Neural cell (in vitro differentiated cells): ENCODE measurements around the gene STKLD1.

ENCODE experiments used
- EP300 ChIP-seq: fragments of 450-650 bp; conservative IDR thresholded peaks from 2 replicates; pipeline ENCODE4 v1.6.1; 2014; ENCODE audit warnings: antibody characterized with exemption, mild to moderate bottlenecking, moderate library complexity; ENCODE audit not compliant: poor library complexity, severe bottlenecking
- EZH2 ChIP-seq: fragments of 200-600, 300-800 bp; shearing (Covaris generic), sonication (generic); IDR thresholded peaks from 2 replicates; pipeline ENCODE4 v1.6.1; 2014; ENCODE audit warnings: antibody characterized with exemption, low read length, borderline replicate concordance, mild to moderate bottlenecking; ENCODE audit not compliant: insufficient read depth, poor library complexity, severe bottlenecking
- POLR2AphosphoS5 ChIP-seq: IDR thresholded peaks from 2 replicates; pipeline ENCODE4 v1.6.1; 2012
- RAD21 ChIP-seq: fragments of 450-650 bp; conservative IDR thresholded peaks from 2 replicates; pipeline ENCODE4 v1.6.1; 2014; ENCODE audit warnings: antibody characterized with exemption, mild to moderate bottlenecking, moderate library complexity
- SMC3 ChIP-seq: fragments of 450-650 bp; conservative IDR thresholded peaks from 2 replicates; pipeline ENCODE4 v1.6.1; 2014; ENCODE audit warnings: antibody characterized with exemption, mild to moderate bottlenecking, moderate library complexity; ENCODE audit not compliant: poor library complexity
- TAF1 ChIP-seq: IDR thresholded peaks from 2 replicates; pipeline ENCODE4 v1.6.1; 2012; ENCODE audit warnings: low read depth
- TF ChIP-seq, protein P1 (sequence below): fragments of 450-650 bp; IDR thresholded peaks from 2 replicates; pipeline ENCODE4 v1.5.1; 2014; ENCODE audit warnings: antibody characterized with exemption, mild to moderate bottlenecking, moderate library complexity; ENCODE audit not compliant: poor library complexity, severe bottlenecking

DNA sequence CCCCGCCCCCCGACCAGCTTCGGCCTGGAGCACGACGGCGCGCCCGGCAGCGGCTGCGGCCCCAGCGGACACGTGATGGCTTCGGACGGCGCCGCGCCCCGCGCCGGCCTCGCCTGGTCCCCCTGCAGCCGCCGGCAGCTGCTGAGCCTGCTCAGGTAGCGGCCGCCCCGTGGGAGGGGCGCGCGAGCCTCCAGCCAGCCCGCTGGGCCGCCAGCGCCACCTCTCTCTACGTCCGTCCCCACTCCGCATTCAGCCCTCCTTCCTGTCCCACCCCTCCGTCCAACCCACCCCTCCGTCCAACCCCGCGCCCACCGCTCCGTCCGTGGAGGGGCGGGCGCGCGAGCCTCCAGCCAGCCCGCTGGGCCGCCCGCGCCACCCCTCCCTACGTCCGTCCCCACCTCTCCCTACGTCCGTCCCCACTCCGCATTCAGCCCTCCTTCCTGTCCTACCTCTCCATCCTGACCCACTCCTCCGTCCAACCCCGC lies 52.5 kb downstream of the STKLD1 start:
- TF ChIP-seq TAF1 (no peak), EP300 (no peak), EZH2 (no peak), POLR2AphosphoS5 (no peak), SMC3 (no peak), RAD21 (no peak)
- TF ChIP-seq, protein P1, sequence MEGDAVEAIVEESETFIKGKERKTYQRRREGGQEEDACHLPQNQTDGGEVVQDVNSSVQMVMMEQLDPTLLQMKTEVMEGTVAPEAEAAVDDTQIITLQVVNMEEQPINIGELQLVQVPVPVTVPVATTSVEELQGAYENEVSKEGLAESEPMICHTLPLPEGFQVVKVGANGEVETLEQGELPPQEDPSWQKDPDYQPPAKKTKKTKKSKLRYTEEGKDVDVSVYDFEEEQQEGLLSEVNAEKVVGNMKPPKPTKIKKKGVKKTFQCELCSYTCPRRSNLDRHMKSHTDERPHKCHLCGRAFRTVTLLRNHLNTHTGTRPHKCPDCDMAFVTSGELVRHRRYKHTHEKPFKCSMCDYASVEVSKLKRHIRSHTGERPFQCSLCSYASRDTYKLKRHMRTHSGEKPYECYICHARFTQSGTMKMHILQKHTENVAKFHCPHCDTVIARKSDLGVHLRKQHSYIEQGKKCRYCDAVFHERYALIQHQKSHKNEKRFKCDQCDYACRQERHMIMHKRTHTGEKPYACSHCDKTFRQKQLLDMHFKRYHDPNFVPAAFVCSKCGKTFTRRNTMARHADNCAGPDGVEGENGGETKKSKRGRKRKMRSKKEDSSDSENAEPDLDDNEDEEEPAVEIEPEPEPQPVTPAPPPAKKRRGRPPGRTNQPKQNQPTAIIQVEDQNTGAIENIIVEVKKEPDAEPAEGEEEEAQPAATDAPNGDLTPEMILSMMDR, result no peak
